HG03378 (cell line): ENCODE data around the gene RHOT2.
A peak's percentile ranks its signal among the peaks of the same experiment; 100 is the strongest.
"Not testable (repeated sequence)": the region's sequence is repeated elsewhere in the genome, so short reads cannot be mapped to it uniquely, and the experiment has no call there.

Experiments
- ATAC-seq: cut with Tn5 transposase; IDR thresholded peaks from one replicate; pipeline ENCODE4 v1.9.1; 2021; ENCODE audit warnings: mild to moderate bottlenecking, moderate library complexity; ENCODE audit not compliant: unreplicated experiment

The RHOT2 gene

GRCh38 chr16:712740-713250, 44.9 kb downstream of the RHOT2 start:
- ATAC-seq: not testable (repeated sequence)

GRCh38 chr16:714079-714478, 46.1 kb downstream of the RHOT2 start:
- no peak for ATAC-seq

- no peak for ATAC-seq
Measured at GRCh38 chr16:714558-715476, 46.9 kb downstream of the RHOT2 start, which contains the start of gene METRN. Gene METRN, plus strand, starts transcription at chr16:715118. Its CDS starts 172 bp downstream, at chr16:715290.

GRCh38 chr16:715477-716199, 47.7 kb downstream of the RHOT2 start:
- ATAC-seq: no peak

- ATAC-seq: no peak
Measured at GRCh38 chr16:716200-716568, 48.3 kb downstream of the RHOT2 start.

- ATAC-seq: no peak
Measured at GRCh38 chr16:716768-717325, 48.9 kb downstream of the RHOT2 start.

- ATAC-seq: no peak
Measured at GRCh38 chr16:717450-718245, 49.7 kb downstream of the RHOT2 start.

GRCh38 chr16:718389-718788, 50.5 kb downstream of the RHOT2 start:
- no peak for ATAC-seq

GRCh38 chr16:718922-719321, 51.0 kb downstream of the RHOT2 start:
- no peak for ATAC-seq

GRCh38 chr16:719815-720446, 52.0 kb downstream of the RHOT2 start:
- no peak for ATAC-seq

- ATAC-seq: peak; percentile 3
Measured at GRCh38 chr16:720447-720989, 52.6 kb downstream of the RHOT2 start.

GRCh38 chr16:720990-721764, 53.2 kb downstream of the RHOT2 start, which contains the start of gene ANTKMT:
Gene ANTKMT, plus strand, starts transcription at chr16:721146. Its CDS starts 129 bp downstream, at chr16:721275.
- peak; percentile 33 for ATAC-seq

- no peak for ATAC-seq
Measured at GRCh38 chr16:721765-722540, 54.0 kb downstream of the RHOT2 start.

GRCh38 chr16:722835-723633, 55.1 kb downstream of the RHOT2 start:
- ATAC-seq: no peak

GRCh38 chr16:723695-724094, 55.8 kb downstream of the RHOT2 start:
- no peak for ATAC-seq
